Measurements from ENCODE around the gene ARHGEF10L.

DNA sequence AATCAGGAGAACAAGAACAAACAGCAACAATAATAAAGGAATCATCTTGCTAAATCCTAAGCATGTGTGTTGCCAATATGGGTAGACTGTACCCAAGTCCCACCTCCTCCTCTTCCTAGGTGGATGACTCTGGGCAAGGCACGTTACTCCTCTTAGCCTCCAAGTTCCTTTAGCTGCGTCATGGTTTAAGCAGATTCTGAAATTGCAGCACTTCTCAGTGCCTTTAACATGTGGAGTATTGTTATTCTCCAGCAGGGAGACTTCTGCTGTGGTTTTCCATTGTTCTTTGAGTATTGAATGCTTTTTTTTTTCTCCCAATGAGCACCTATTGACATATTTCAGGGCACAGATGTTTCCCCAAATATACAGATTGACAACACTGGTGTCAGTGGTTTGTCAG, 15.5 kb downstream of the ARHGEF10L start:
- TF ChIP-seq, protein P1, sequence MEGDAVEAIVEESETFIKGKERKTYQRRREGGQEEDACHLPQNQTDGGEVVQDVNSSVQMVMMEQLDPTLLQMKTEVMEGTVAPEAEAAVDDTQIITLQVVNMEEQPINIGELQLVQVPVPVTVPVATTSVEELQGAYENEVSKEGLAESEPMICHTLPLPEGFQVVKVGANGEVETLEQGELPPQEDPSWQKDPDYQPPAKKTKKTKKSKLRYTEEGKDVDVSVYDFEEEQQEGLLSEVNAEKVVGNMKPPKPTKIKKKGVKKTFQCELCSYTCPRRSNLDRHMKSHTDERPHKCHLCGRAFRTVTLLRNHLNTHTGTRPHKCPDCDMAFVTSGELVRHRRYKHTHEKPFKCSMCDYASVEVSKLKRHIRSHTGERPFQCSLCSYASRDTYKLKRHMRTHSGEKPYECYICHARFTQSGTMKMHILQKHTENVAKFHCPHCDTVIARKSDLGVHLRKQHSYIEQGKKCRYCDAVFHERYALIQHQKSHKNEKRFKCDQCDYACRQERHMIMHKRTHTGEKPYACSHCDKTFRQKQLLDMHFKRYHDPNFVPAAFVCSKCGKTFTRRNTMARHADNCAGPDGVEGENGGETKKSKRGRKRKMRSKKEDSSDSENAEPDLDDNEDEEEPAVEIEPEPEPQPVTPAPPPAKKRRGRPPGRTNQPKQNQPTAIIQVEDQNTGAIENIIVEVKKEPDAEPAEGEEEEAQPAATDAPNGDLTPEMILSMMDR (IDR thresholded peaks at IDR 0.05; ENCODE audit: borderline replicate concordance, extremely low read depth, low read length, poor library complexity, severe bottlenecking), result no peak
- TF ChIP-seq EZH2 (IDR thresholded peaks at IDR 0.05; ENCODE audit: borderline replicate concordance, low read depth, low read length, severe bottlenecking), result no peak
